ENCODE measurements around the gene SCFD2. TPM values are rescaled to one million over a fixed set of nuclear protein-coding genes. Genes with fewer than 3 reads are reported as not detected.

Gene SCFD2
- polyA plus RNA-seq, 3 donors, result 5.4 to 9.4 (median 6.7) TPM

GRCh38 chr4:52869656-52870055 is 496.2 kb downstream of the SCFD2 start:
- no peak overlapping the region for H2AFZ ChIP-seq (ENCODE audit: insufficient read depth, low read depth, low read length, poor library complexity, severe bottlenecking)
- H3K4me3 ChIP-seq (replicated peaks in 1 of 3; ENCODE audit: low read depth in 2 of 3, low read length in 3 of 3), result no peak overlapping the region
- intact Hi-C loops (cut with micrococcal nuclease), result no loop called here
- H3K79me2 ChIP-seq (ENCODE audit: insufficient read depth, low read length), result no peaks in the 10 kb centered on the region
- no peak overlapping the region for H3K27ac ChIP-seq (ENCODE audit: low read depth in 1 of 2, low read length in 2 of 2)
- no peaks in the 10 kb centered on the region for H3K36me3 ChIP-seq (replicated peaks in 1 of 2; ENCODE audit: control insufficient read depth in 1 of 2, insufficient read depth in 2 of 2, low read length in 2 of 2)
- H3K27ac Mint-ChIP-seq, result no peak overlapping the region
- no peak overlapping the region for H3K4me3 Mint-ChIP-seq
- DNase-seq, result no peak
- H3K27me3 Mint-ChIP-seq (ENCODE audit: low read depth in 3 of 3), result peaks cover 0 to 4% (median 2%) of the 10 kb centered on the region in 3 donors
- no peaks in the 10 kb centered on the region for H3K4me1 ChIP-seq (ENCODE audit: control insufficient read depth in 1 of 2, insufficient read depth in 2 of 2, low read length in 2 of 2)
- H4K20me1 ChIP-seq (ENCODE audit: insufficient read depth, low read length), result no peaks in the 10 kb centered on the region
- H3K9me3 Mint-ChIP-seq, result no peaks in the 10 kb centered on the region
- WGBS (ENCODE audit: insufficient coverage), result no CpG with 5 or more reads among the region's 1 CpG
- H3K9me3 ChIP-seq (replicated peaks in 1 of 2; ENCODE audit: control insufficient read depth in 1 of 2, insufficient read depth in 1 of 2, low read length in 2 of 2), result no peaks in the 10 kb centered on the region
- no peaks in the 10 kb centered on the region for H3K4me1 Mint-ChIP-seq
- H3K9ac ChIP-seq (ENCODE audit: insufficient read depth, low read length, poor library complexity, severe bottlenecking), result no peak overlapping the region
- no peak for TF ChIP-seq CTCF (IDR thresholded peaks at IDR 0.05)
- no peaks in the 10 kb centered on the region for H3K27me3 ChIP-seq (ENCODE audit: control insufficient read depth in 2 of 2, insufficient read depth in 2 of 2, low read length in 2 of 2)
- H3K36me3 Mint-ChIP-seq, result peaks cover 12 to 15% of the 10 kb centered on the region in 2 donors
- no peak overlapping the region for H3K4me2 ChIP-seq (replicated peaks; ENCODE audit: extremely low read depth, low read length, poor library complexity, severe bottlenecking)

- Histone ChIP-seq H3K4me3 (replicated peaks in 1 of 3; ENCODE audit: low read depth in 2 of 3, low read length in 3 of 3) (no peak overlapping the region), H3K79me2 (ENCODE audit: insufficient read depth, low read length) (no peaks in the 10 kb centered on the region), H3K4me1 (ENCODE audit: control insufficient read depth in 1 of 2, insufficient read depth in 2 of 2, low read length in 2 of 2) (no peaks in the 10 kb centered on the region), H3K9ac (ENCODE audit: insufficient read depth, low read length, poor library complexity, severe bottlenecking) (no peak overlapping the region), H3K4me2 (replicated peaks; ENCODE audit: extremely low read depth, low read length, poor library complexity, severe bottlenecking) (no peak overlapping the region), H3K36me3 (replicated peaks in 1 of 2; ENCODE audit: control insufficient read depth in 1 of 2, insufficient read depth in 2 of 2, low read length in 2 of 2) (no peaks in the 10 kb centered on the region), H3K27me3 (ENCODE audit: control insufficient read depth in 2 of 2, insufficient read depth in 2 of 2, low read length in 2 of 2) (no peaks in the 10 kb centered on the region), H4K20me1 (ENCODE audit: insufficient read depth, low read length) (no peaks in the 10 kb centered on the region), H3K9me3 (replicated peaks in 1 of 2; ENCODE audit: control insufficient read depth in 1 of 2, insufficient read depth in 1 of 2, low read length in 2 of 2) (no peaks in the 10 kb centered on the region), H2AFZ (ENCODE audit: insufficient read depth, low read depth, low read length, poor library complexity, severe bottlenecking) (no peak overlapping the region), H3K27ac (ENCODE audit: low read depth in 1 of 2, low read length in 2 of 2) (no peak overlapping the region)
- Mint-ChIP-seq H3K27ac (no peak overlapping the region), H3K4me3 (no peak overlapping the region), H3K27me3 (ENCODE audit: low read depth in 3 of 3) (peaks cover 0 to 4% (median 2%) of the 10 kb centered on the region in 3 donors), H3K36me3 (peaks cover 12 to 15% of the 10 kb centered on the region in 2 donors), H3K9me3 (no peaks in the 10 kb centered on the region), H3K4me1 (no peaks in the 10 kb centered on the region)
- TF ChIP-seq CTCF (IDR thresholded peaks at IDR 0.05), result no peak
- DNase-seq, result no peak
- intact Hi-C loops (cut with micrococcal nuclease), result no loop called here
- 87% methylated on average over 7 of the region's 12 CpGs for WGBS (ENCODE audit: insufficient coverage)
These were observed 496.7 kb downstream of the SCFD2 start for GRCh38 chr4:52869196-52869595.
